GM18519 (cell line): ENCODE measurements around the gene KRTAP5-5.

ENCODE experiments used
- ATAC-seq: cut with Tn5 transposase; IDR thresholded peaks from one replicate; pipeline ENCODE4 v1.9.1; 2021; ENCODE audit warnings: mild to moderate bottlenecking, moderate library complexity; ENCODE audit not compliant: unreplicated experiment, low FRiP score

Gene KRTAP5-5

GRCh38 chr11:1673446-1674172 is 44.0 kb downstream of the KRTAP5-5 start:
- ATAC-seq = no peak

GRCh38 chr11:1674173-1675131 is 44.9 kb downstream of the KRTAP5-5 start:
- no peak for ATAC-seq

- no peak for ATAC-seq
Measured at GRCh38 chr11:1675536-1676228, 46.1 kb downstream of the KRTAP5-5 start.

- no peak for ATAC-seq
Measured at GRCh38 chr11:1676229-1676740, 46.7 kb downstream of the KRTAP5-5 start.

- no peak for ATAC-seq
Measured at GRCh38 chr11:1679881-1680280, 50.3 kb downstream of the KRTAP5-5 start.
